Gastroesophageal sphincter (tissue), 3 donors: ENCODE data around the gene SMYD4.

Experiments used
- POLR2A ChIP-seq, 2 donors: fragments of 450-650 bp; IDR thresholded peaks; one replicate each; pipeline ENCODE4 v1.6.1; 2017; ENCODE audit warnings: antibody characterized with exemption in 2 of 2, mild to moderate bottlenecking in 2 of 2, moderate library complexity in 1 of 2
- TF ChIP-seq, protein P1 (sequence below), 4 experiments: fragments of 200-600 bp in 2 of 4; fragments of 450-650 bp in 2 of 4; sonication (generic) in 1 of 4; IDR thresholded peaks; one replicate each; pipeline ENCODE4 v1.5.1; 2017 to 2019; ENCODE audit warnings: antibody characterized with exemption in 4 of 4, mild to moderate bottlenecking in 2 of 4, moderate library complexity in 2 of 4

GRCh38 chr17:1783271-1783670, 46.4 kb downstream of the SMYD4 start:
- TF ChIP-seq, protein P1, sequence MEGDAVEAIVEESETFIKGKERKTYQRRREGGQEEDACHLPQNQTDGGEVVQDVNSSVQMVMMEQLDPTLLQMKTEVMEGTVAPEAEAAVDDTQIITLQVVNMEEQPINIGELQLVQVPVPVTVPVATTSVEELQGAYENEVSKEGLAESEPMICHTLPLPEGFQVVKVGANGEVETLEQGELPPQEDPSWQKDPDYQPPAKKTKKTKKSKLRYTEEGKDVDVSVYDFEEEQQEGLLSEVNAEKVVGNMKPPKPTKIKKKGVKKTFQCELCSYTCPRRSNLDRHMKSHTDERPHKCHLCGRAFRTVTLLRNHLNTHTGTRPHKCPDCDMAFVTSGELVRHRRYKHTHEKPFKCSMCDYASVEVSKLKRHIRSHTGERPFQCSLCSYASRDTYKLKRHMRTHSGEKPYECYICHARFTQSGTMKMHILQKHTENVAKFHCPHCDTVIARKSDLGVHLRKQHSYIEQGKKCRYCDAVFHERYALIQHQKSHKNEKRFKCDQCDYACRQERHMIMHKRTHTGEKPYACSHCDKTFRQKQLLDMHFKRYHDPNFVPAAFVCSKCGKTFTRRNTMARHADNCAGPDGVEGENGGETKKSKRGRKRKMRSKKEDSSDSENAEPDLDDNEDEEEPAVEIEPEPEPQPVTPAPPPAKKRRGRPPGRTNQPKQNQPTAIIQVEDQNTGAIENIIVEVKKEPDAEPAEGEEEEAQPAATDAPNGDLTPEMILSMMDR (IDR thresholded peaks at IDR 0.05): no peak
- no peak for TF ChIP-seq POLR2A (IDR thresholded peaks at IDR 0.05)
